ENCODE measurements around the gene RAET1L. TPM values are rescaled to one million over a fixed set of nuclear protein-coding genes. Genes with fewer than 3 reads are reported as not detected.
"Not testable (repeated sequence)": the region's sequence is repeated elsewhere in the genome, so short reads cannot be mapped to it uniquely, and the experiment has no call there.

Gene RAET1L
- total RNA-seq, 1 donor from 2014 or later, result 3.1 TPM

DNA sequence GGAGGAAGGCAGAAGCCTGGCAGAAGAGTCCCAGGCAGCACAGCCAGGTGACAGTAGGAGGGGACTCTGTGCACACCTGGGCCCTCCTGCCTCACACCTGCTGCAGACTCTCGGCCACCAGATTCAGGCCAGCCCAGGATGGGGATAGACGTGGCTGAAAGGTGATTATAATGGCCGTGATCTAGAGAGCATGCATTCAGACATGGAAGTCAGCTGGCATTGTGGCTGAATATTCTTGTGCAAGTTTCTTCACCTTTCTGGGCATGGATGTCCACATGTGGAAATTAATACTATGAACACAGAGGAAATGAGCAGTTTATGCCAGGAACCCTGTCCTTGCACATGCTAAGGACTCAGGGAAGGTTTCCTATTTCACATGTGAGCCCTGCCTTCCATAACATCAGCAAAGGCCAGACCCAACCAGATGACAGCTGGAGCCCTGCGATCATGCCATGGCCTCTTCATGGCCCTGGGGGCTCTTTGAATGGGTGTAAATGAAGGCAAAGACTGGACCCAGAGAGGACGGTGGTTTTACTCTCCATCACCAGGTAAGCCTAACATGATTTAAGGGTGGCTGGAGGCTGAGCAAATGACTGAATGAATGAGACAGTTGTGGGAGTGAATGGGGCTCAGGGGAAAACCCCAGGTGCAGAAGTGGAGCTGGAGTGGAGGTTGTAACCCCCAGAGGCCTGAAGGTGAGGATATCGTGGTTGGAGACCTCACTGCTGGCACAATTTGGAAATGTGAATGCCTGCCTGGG lies 2.7 kb upstream of the RAET1L start:
- H3K4me3 ChIP-seq (ENCODE audit: low read depth, low read length), result no peak overlapping the region
- TF ChIP-seq, protein P1, sequence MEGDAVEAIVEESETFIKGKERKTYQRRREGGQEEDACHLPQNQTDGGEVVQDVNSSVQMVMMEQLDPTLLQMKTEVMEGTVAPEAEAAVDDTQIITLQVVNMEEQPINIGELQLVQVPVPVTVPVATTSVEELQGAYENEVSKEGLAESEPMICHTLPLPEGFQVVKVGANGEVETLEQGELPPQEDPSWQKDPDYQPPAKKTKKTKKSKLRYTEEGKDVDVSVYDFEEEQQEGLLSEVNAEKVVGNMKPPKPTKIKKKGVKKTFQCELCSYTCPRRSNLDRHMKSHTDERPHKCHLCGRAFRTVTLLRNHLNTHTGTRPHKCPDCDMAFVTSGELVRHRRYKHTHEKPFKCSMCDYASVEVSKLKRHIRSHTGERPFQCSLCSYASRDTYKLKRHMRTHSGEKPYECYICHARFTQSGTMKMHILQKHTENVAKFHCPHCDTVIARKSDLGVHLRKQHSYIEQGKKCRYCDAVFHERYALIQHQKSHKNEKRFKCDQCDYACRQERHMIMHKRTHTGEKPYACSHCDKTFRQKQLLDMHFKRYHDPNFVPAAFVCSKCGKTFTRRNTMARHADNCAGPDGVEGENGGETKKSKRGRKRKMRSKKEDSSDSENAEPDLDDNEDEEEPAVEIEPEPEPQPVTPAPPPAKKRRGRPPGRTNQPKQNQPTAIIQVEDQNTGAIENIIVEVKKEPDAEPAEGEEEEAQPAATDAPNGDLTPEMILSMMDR (conservative IDR thresholded peaks at IDR 0.05; ENCODE audit: low read depth, low read length), result no peak
- no peak for DNase-seq (ENCODE audit: low read depth)

DNA sequence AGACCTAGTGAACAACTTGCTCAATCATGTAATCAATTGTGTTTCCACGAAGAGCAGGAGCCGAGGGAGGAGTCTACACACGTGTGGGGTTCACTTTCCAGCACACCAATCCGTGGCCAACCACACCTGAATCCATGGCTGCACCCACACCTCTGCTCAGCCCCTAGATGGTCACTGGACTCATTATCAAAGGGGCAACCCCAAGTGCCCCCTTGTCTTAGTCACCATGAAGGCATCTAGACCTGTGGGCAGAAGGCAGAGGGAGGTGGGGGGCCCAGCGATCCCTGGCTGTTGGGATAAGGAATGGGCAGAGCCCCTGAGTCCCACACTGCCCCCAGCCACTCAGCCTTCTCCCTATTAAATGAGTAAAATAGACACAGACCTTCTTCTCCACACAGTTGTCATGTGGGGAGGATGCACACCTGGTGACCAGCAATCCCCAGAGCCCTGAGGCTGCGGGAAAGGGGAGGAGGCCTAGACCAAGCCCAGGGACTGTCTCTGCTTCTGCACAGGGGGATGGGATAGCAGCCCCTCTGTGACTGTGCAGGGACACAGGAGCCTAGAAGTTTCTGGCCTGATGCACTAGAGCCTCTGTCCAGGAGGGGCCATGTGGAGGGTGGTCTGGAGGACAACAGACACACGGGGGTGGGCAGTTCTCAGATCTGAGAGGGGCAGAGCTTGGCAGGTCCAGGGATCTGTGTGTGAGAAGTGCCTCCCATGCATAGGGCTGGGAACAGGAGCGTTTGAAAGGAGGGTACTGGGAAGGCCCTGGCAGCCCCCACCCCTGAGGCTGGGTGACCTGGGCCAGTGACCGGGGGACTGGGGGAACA lies 1.9 kb upstream of the RAET1L start:
- H3K4me3 ChIP-seq (ENCODE audit: low read depth, low read length), result no peak overlapping the region
- DNase-seq (ENCODE audit: low read depth), result no peak
- TF ChIP-seq, protein P1 (conservative IDR thresholded peaks at IDR 0.05; ENCODE audit: low read depth, low read length), result no peak

- H3K4me3 ChIP-seq (ENCODE audit: low read depth, low read length), result no peak overlapping the region
- no peak for DNase-seq (ENCODE audit: low read depth)
- TF ChIP-seq, protein P1 (conservative IDR thresholded peaks at IDR 0.05; ENCODE audit: low read depth, low read length), result no peak
These were observed 631 bp downstream of the RAET1L start for GRCh38 chr6:150024646-150025155.

- not testable (repeated sequence) for DNase-seq (ENCODE audit: low read depth); H3K4me3 ChIP-seq (ENCODE audit: low read depth, low read length)
These were observed 1.3 kb downstream of the RAET1L start for GRCh38 chr6:150024021-150024420.

DNA sequence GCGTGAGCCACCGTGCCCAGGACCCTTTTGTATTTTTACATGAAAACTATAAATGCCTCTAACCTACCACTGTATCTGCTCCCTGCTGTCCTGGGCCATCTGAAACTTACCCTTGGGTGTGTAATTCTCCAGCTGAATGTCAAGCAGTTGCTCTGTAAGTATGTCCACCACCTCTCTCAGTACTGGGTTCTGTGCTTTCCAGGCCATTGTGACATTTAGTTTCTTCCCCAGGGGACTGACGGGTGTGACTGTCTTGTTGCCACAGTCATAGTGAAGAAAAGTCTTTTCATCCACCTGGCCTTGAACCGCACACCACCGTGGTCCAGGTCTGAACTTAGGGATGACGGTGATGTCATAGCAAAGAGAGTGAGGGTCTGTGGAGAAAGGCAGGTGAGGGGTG lies 3.5 kb downstream of the RAET1L start:
- not testable (repeated sequence) for H3K4me3 ChIP-seq (ENCODE audit: low read depth, low read length); DNase-seq (ENCODE audit: low read depth)

- TF ChIP-seq, protein P1 (conservative IDR thresholded peaks at IDR 0.05; ENCODE audit: low read depth, low read length), result no peak
- DNase-seq (ENCODE audit: low read depth), result no peak
- H3K4me3 ChIP-seq (ENCODE audit: low read depth, low read length), result no peak overlapping the region
These were observed 6.3 kb downstream of the RAET1L start for GRCh38 chr6:150018846-150019580.

GRCh38 chr6:150017186-150017521 lies 8.2 kb downstream of the RAET1L start:
- DNase-seq (ENCODE audit: low read depth); H3K4me3 ChIP-seq (ENCODE audit: low read depth, low read length): not testable (repeated sequence)

Data from epithelial cell of proximal tubule (primary cell).